ENCODE measurements around the gene ZMYND8.

Gene ZMYND8

GRCh38 chr20:47165376-47165865 is 191.1 kb downstream of the ZMYND8 start:
- no peak for TF ChIP-seq CTCF (IDR thresholded peaks at IDR 0.05; ENCODE audit: low read length, missing control alignments)
- no peak overlapping the region for H3K4me3 ChIP-seq (replicated peaks; ENCODE audit: low read depth, low read length)
- DNase-seq (ENCODE audit: low read depth) = no peak

GRCh38 chr20:47164140-47164539 is 192.4 kb downstream of the ZMYND8 start:
- H3K4me3 ChIP-seq (replicated peaks; ENCODE audit: low read depth, low read length) = no peak overlapping the region
- DNase-seq (ENCODE audit: low read depth) = no peak
- no peak for TF ChIP-seq CTCF (IDR thresholded peaks at IDR 0.05; ENCODE audit: low read length, missing control alignments)

- no peak overlapping the region for H3K4me3 ChIP-seq (replicated peaks; ENCODE audit: low read depth, low read length)
- DNase-seq (ENCODE audit: low read depth) = no peak
- TF ChIP-seq CTCF (IDR thresholded peaks at IDR 0.05; ENCODE audit: low read length, missing control alignments) = no peak
These were observed 195.1 kb downstream of the ZMYND8 start for GRCh38 chr20:47161411-47161810.

- H3K4me3 ChIP-seq (replicated peaks; ENCODE audit: low read depth, low read length) = no peak overlapping the region
- TF ChIP-seq CTCF (IDR thresholded peaks at IDR 0.05; ENCODE audit: low read length, missing control alignments) = no peak
- DNase-seq (ENCODE audit: low read depth) = no peak
These were observed 195.5 kb downstream of the ZMYND8 start for GRCh38 chr20:47160992-47161391.

GRCh38 chr20:47160240-47160639 is 196.3 kb downstream of the ZMYND8 start:
- TF ChIP-seq CTCF (IDR thresholded peaks at IDR 0.05; ENCODE audit: low read length, missing control alignments) = no peak
- no peak overlapping the region for H3K4me3 ChIP-seq (replicated peaks; ENCODE audit: low read depth, low read length)
- DNase-seq (ENCODE audit: low read depth) = no peak
